Tibial nerve (tissue), 4 donors: ENCODE results near the gene ABCG1. TPM values are rescaled to one million over a fixed set of nuclear protein-coding genes. Genes with fewer than 3 reads are reported as not detected.

Experiments
- DNase-seq, 2 donors: peaks; one replicate each; pipeline ENCODE4 v3.0.0-alpha.2; 2019; ENCODE audit warnings: low spot score in 2 of 2
- H3K27ac ChIP-seq, 4 donors: fragments of 200-600 bp; sonication (generic) in 3 of 4; one replicate each; pipeline ENCODE4 v1.5.1; 2017 to 2019; ENCODE audit warnings: mild to moderate bottlenecking in 1 of 4
- H3K27me3 ChIP-seq, 2 donors: fragments of 200-600 bp; sonication (generic) in 1 of 2; one replicate each; pipeline versions ENCODE4 v1.5.1 to v1.6.0; 2017 to 2019
- H3K36me3 ChIP-seq, 3 donors: fragments of 200-600 bp; sonication (generic); one replicate each; pipeline ENCODE4 v1.5.1; 2018 to 2019
- H3K4me1 ChIP-seq, 4 donors: fragments of 200-600 bp; sonication (generic) in 3 of 4; one replicate each; pipeline ENCODE4 v1.5.1; 2017 to 2019
- H3K4me3 ChIP-seq, 4 donors: fragments of 200-600 bp; sonication (generic) in 3 of 4; one replicate each; pipeline ENCODE4 v1.5.1; 2017 to 2019; ENCODE audit warnings: mild to moderate bottlenecking in 1 of 4, moderate library complexity in 1 of 4
- H3K9me3 ChIP-seq, 4 donors: fragments of 200-600 bp; sonication (generic) in 3 of 4; one replicate each; pipeline ENCODE4 v1.5.1; 2017 to 2019
- EP300 ChIP-seq, 2 donors: sonication (generic); formaldehyde crosslinking; IDR thresholded peaks; one replicate each; pipeline ENCODE4 v1.6.1; 2017; ENCODE audit warnings: antibody characterized with exemption in 2 of 2, mild to moderate bottlenecking in 1 of 2
- POLR2A ChIP-seq, 2 donors: fragments of 450-650 bp; IDR thresholded peaks; one replicate each; pipeline ENCODE4 v1.6.1; 2017; ENCODE audit warnings: antibody characterized with exemption in 2 of 2, mild to moderate bottlenecking in 2 of 2, moderate library complexity in 2 of 2
- WGBS, 2 donors: methylation state at CpG; one replicate each; pipeline ENCODE4 v1.1.5; 2018; 5-methylcytosine and 5-hydroxymethylcytosine counted together
- total RNA-seq, 4 donors: library from RNA; depleted of rRNA; stranded (reverse); fragments of >200 nt; gene quantifications; one replicate each; pipeline ENCODE4 v1.1.0, GENCODE V29; 2016
- TF ChIP-seq, protein P1 (sequence below), 5 experiments: fragments of 200-600 bp in 3 of 5; fragments of 450-650 bp in 2 of 5; sonication (generic) in 3 of 5; IDR thresholded peaks; one replicate each; pipeline ENCODE4 v1.5.1; 2016 to 2019; ENCODE audit warnings: antibody characterized with exemption in 5 of 5, mild to moderate bottlenecking in 3 of 5, moderate library complexity in 2 of 5

Gene ABCG1
- total RNA-seq, 4 donors from 2014 or later: 10.5 to 32.8 (median 18.6) TPM

DNA sequence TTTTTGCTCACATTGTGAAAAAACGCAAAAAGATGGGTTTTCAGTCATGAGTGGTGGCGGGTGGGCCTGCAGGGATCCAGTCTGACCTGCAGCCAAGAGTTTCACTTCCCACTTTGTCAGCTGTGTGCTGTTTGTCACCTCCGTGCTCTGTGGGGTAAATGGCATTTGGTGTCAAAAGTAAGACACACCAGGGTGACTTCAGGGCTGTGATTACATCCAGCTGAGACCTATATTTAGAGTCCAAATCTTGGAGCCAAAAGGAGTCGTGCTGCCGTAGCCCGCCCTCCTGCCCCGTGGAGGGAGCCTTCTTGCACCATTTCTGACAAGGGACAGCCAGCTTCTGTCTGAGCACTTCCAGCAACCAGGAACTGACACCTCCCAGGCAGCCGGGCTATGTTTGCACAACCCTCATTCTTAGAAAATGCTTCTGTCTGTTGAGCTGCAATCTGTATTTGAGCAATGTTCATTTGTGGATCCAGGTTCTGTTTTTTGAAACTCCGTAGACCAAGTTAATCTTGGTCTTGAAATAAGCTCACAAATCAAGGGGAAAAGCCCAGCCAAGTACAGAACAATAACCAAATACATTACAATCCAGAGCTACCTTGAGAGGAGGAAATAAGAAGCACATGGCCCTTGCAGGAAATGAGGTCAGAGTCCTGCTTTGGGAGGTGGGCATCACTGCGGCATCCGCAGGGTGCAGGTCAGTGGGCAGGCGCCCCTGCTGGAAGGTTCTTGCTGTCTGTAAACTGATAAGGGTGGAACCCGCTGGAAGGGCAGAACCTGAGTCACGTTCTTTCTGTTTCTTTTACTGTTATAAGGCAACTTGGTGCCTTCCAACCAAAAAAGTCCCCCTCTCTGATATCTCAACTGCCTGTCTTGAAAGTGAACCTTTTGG, 14.4 kb downstream of the ABCG1 start:
- peak; percentile 60 to 74 for DNase-seq
- Histone ChIP-seq H3K4me3 (no peak overlapping the region), H3K27ac (peak overlapping the region; percentile 62 to 86 (median 74)), H3K9me3 (no peaks in the 10 kb centered on the region), H3K4me1 (peaks cover 0 to 67% (median 49%) of the 10 kb centered on the region in 4 donors), H3K36me3 (no peaks in the 10 kb centered on the region), H3K27me3 (no peaks in the 10 kb centered on the region)
- TF ChIP-seq, protein P1, sequence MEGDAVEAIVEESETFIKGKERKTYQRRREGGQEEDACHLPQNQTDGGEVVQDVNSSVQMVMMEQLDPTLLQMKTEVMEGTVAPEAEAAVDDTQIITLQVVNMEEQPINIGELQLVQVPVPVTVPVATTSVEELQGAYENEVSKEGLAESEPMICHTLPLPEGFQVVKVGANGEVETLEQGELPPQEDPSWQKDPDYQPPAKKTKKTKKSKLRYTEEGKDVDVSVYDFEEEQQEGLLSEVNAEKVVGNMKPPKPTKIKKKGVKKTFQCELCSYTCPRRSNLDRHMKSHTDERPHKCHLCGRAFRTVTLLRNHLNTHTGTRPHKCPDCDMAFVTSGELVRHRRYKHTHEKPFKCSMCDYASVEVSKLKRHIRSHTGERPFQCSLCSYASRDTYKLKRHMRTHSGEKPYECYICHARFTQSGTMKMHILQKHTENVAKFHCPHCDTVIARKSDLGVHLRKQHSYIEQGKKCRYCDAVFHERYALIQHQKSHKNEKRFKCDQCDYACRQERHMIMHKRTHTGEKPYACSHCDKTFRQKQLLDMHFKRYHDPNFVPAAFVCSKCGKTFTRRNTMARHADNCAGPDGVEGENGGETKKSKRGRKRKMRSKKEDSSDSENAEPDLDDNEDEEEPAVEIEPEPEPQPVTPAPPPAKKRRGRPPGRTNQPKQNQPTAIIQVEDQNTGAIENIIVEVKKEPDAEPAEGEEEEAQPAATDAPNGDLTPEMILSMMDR (IDR thresholded peaks at IDR 0.05): peak in 2 of 5 experiments; percentile 16 to 26
- TF ChIP-seq EP300 (IDR thresholded peaks at IDR 0.05) (peak; percentile 26 to 91), POLR2A (IDR thresholded peaks at IDR 0.05) (no peak)
- WGBS, 2 donors: 49 to 54% methylated on average over 14 of the region's 14 CpGs

DNA sequence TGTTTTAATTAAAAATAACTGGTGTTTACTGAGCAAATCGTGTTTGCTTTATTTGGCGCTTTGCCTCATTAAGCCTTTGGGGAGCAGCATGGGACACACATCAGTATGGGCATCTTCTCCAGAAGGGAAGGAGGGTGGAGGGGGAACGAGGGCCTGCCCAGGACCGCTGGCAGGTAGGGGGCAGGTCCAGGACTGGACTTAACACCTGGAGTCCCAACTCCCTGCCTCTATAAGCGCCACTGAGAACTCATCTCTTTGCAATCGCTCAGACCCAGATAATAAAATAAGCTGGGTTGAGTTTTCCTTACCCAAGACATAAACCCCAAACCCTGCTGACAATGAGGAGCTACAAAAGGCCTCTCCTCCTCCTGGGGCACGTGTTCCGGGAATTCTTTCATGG, 15.1 kb downstream of the ABCG1 start:
- H3K27ac ChIP-seq: peak overlapping the region; percentile 62 to 86 (median 74)
- peak overlapping the region in 2 of 4 donors; percentile 55 to 57 for H3K4me3 ChIP-seq
- no peak for DNase-seq
- TF ChIP-seq EP300 (IDR thresholded peaks at IDR 0.05): no peak
- no peak for TF ChIP-seq POLR2A (IDR thresholded peaks at IDR 0.05)
- TF ChIP-seq, protein P1 (IDR thresholded peaks at IDR 0.05): no peak
- H3K4me1 ChIP-seq: peaks cover 0 to 60% (median 42%) of the 10 kb centered on the region in 4 donors
- WGBS, 2 donors: 47 to 64% methylated on average over 8 of the region's 8 CpGs
- no peaks in the 10 kb centered on the region for H3K27me3 ChIP-seq
- H3K36me3 ChIP-seq: no peaks in the 10 kb centered on the region
- no peaks in the 10 kb centered on the region for H3K9me3 ChIP-seq

DNA sequence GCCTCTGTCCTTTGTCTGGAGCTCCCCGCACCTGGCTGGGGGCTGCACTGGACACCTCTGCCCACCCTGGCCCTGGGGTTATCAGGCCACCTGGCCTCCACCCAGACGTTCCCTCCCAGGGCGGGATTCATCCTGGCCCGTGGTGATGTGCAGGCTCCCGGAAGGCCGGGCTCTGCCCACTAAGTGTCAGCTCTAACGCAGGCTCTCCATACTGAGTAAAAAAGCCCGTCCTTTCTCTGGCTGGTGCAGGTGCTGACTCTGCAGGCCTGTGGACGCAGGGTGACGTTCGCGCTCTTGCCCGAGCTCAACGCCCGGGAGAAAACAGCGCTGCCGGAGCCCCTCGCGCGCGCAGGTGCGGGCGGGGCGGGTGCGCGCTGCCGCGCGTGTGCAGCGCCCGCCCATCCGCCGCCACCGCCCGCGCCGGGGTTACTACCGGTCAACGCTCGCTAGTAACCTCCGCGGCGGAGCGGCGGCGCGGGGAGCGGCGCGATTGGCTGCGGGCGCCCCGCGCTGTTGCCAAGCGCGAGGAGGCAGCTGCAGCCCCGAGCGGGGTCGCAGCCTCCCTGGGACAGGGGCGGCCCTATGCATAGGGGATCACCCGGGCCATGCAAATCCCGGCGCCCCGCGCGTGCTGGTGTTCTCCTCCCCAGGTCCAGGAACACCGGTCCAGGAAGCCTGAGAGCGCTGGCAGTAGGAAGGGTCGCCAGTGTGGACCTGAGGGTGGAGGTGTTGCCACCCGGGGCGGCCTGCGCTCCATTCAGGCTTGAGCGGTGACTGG, 15.7 kb downstream of the ABCG1 start:
- H3K9me3 ChIP-seq: no peaks in the 10 kb centered on the region
- no peaks in the 10 kb centered on the region for H3K27me3 ChIP-seq
- TF ChIP-seq, protein P1 (IDR thresholded peaks at IDR 0.05): no peak
- TF ChIP-seq EP300 (IDR thresholded peaks at IDR 0.05): peak in 1 of 2 donors; percentile 49
- peaks cover 0 to 59% (median 38%) of the 10 kb centered on the region in 4 donors for H3K4me1 ChIP-seq
- peak overlapping the region; percentile 27 to 57 (median 52) for H3K4me3 ChIP-seq
- DNase-seq: no peak
- no peaks in the 10 kb centered on the region for H3K36me3 ChIP-seq
- peak overlapping the region; percentile 62 to 86 (median 74) for H3K27ac ChIP-seq
- 3 to 13% methylated on average over 9 to 43 of the region's 73 CpGs for WGBS, 2 donors

DNA sequence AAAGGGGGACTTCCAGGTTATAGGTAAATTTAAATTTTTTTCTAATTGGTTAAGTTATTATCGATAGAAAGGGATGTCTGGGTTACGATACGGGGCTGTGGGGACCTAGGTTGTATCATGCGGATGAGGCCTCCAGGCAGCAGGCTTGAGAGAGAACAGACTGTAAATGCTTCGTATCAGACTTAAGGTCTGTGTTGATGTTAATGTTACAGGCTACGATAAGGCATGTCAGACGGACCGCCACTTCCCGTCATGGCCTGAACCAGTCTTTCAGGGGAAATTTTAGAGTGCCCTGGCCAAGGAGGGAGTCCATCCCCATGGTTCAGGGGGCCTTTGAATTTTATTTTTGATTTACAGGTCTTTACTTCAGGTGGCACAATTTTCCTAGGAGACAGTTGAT, 16.7 kb downstream of the ABCG1 start:
- WGBS, 2 donors: 81 to 89% methylated on average over 9 of the region's 9 CpGs
- Histone ChIP-seq H3K4me3 (no peak overlapping the region), H3K27ac (peak overlapping the region in 2 of 4 donors; percentile 10 to 86), H3K9me3 (no peaks in the 10 kb centered on the region), H3K4me1 (peaks cover 0 to 59% (median 38%) of the 10 kb centered on the region in 4 donors), H3K27me3 (no peaks in the 10 kb centered on the region), H3K36me3 (no peaks in the 10 kb centered on the region)
- no peak for DNase-seq
- TF ChIP-seq EP300 (IDR thresholded peaks at IDR 0.05) (no peak), POLR2A (IDR thresholded peaks at IDR 0.05) (no peak)
- TF ChIP-seq, protein P1 (IDR thresholded peaks at IDR 0.05): no peak
